Dedifferentiated amniotic fluid mesenchymal stem cell (primary cell): ENCODE data around the gene REPS1.

Experiments
- DNase-seq: peaks from one replicate; pipeline ENCODE4 v3.0.0-alpha.2; 2016; ENCODE audit errors: extremely low spot score

The REPS1 gene

GRCh38 chr6:138925806-138926205, 62.2 kb downstream of the REPS1 start:
- no peak for DNase-seq

- no peak for DNase-seq
These were observed 64.5 kb downstream of the REPS1 start for GRCh38 chr6:138923561-138923960.

DNA sequence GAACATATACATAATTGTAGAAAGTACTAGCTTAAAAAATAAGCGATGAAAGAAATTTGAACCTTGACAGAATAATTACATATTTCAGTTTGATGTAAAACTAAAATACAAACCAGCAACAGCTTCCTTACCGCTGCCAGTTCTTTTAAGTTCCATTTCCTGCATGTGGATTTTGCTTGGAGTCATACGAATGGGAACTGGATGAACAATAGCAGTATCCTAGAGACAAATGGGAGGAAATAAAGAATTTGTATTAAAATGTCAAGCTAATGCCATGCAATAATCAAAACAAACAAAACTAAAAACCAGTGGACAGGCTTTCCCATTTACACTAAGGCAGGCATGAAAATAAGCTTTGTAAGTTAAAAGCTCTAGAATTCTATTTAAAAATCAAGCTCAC, 67.1 kb downstream of the REPS1 start:
- DNase-seq, result no peak

- no peak for DNase-seq
These were observed 73.4 kb downstream of the REPS1 start for GRCh38 chr6:138914701-138915100.

- no peak for DNase-seq
These were observed 75.7 kb downstream of the REPS1 start for GRCh38 chr6:138912308-138912707.

- no peak for DNase-seq
These were observed 78.1 kb downstream of the REPS1 start for GRCh38 chr6:138909975-138910374.

- no peak for DNase-seq
These were observed 78.5 kb downstream of the REPS1 start for GRCh38 chr6:138909511-138909910.

GRCh38 chr6:138907167-138907566, 80.9 kb downstream of the REPS1 start:
- no peak for DNase-seq

- DNase-seq, result no peak
These were observed 91.0 kb downstream of the REPS1 start for GRCh38 chr6:138897031-138897430.

GRCh38 chr6:138896104-138896756, 91.8 kb downstream of the REPS1 start:
- no peak for DNase-seq

DNA sequence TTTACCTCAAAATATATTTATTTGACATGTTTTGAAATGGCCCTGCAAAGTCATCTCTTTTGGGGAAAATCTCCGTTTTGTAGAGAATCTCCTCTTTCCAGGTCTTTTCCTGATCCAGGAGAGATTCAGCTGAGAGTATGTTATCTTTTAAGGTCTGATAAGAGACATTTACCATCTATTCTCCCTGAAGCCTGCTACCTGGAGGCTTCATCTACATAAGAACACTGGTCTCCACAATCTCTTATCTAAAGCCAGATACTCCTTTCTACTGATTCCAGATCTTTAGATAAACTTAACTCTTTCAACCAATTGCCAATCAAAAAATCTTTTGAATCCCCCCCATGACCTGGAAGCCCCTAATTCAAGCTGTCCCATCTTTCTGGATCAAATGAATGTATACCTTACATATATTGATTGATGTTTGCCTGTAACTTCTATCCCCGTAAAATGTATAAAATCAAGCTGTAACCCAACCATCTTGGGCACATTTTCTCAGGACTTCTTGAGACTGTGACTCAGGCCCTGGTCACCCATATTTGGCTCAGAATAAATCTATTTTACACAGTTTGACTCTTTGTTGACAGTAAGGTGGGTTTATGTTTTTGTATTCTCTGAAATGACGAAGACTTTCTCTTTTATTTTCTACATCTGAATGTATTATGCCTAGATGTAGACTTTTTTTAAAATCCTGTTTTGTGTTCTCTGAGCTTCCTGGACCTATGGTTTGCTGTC, 96.6 kb downstream of the REPS1 start:
- no peak for DNase-seq

DNA sequence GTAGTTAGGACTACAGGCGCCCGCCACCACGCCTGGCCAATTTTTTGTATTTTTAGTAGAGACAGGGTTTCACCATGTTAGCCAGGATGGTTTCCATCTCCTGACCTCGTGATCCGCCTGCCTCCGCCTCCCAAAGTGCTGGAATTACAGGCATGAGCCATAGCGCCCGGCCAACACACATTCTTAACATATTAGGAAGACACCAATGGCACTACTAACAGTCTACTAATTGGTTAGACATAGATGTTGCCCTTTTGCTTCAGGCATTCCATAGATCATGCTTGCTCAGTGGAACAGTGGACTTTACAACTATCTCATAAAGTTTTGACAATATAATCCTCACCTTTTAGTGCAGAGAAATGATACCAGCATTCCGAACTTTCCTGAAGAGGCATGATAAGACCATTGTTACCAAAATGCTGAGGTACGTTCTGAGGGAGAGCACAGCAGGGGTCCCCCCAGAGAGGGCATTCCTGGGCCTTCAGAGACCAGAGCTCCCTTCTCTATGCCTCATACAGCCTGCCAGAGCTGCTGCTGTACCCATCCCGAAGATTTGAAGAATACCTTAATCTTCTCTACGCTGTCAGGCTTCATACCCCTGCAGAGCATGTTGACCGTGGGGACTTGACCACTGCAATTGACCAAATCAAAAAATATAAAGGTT, 102.8 kb downstream of the REPS1 start:
- no peak for DNase-seq

DNA sequence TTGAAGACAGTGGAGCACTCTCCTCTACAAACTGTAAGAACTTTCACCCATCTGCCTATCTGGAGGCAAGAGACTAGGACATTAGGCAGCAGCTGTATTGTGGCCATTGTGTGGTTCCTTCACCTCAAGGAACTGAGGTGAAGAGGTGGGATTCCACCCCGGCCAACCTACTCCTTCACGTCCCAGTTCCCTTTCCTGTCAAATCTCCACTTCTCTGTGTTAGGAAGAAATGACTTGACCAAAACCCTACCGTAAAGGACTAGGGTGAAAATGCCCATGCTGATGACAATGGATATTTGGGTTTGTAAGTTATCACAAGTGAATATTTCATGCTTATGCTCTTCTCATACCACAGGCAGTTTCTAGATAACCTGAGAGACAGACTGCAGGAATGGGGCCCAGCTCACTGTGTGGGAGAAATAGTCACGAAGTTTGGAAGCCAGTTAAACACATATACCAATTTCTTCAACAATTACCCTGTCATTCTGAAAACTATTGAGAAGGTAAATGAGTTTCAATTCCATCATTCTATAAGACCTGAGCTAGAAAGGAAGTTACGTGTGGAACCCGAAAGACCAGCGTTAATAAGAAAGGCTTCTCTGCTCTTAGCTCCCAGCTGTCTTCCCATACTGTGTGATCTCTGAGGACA, 105.6 kb downstream of the REPS1 start:
- no peak for DNase-seq

DNA sequence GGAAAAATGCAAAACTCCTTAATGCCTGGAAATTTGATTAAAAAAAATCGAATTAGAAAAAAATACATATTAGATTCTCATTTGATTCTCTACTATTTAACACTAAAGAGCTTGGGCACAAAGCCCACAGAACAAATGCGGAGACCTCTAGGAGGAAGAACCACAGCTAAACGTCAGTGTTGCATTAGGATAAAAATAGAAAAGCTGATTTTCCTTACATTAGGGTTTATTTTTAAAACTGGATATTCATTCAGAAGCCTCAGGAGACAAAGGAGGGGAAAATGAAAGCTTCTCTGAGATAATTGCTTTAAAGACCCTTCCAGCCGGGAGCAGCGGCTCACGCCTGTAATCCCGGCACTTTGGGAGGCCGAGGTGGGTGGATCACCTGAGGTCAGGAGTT, 114.9 kb downstream of the REPS1 start:
- no peak for DNase-seq

GRCh38 chr6:138869398-138869797, 118.7 kb downstream of the REPS1 start:
- no peak for DNase-seq

- no peak for DNase-seq
These were observed 119.9 kb downstream of the REPS1 start for GRCh38 chr6:138868181-138868580.

DNA sequence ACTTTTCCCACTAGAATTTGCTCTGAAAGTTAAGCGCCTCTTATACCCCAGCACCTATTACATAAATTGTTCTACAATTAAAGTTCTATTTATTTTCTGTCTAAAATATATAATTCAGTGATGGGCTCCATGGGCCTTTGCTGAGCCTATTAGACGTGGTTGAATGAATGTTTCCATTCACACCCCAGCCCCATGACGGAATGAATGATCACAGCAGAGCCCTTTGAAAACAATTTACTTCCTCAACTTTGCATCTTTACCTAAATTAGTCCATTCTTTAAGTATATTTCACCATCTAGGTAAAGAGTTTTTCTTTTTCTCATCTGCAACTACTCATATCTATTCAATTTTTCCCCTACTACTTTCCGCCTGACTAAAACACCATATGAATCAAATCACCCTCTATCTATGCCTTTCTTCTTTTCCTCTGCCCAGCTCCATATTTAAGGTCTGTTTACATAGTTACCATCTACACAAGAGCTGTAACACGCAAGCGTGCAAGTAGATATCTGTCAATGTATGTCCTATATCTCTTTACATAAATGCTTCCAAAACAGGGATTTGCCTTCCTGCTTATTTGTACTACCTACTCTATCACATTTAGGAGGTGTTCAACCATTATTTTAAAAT, 122.5 kb downstream of the REPS1 start:
- DNase-seq, result no peak

DNA sequence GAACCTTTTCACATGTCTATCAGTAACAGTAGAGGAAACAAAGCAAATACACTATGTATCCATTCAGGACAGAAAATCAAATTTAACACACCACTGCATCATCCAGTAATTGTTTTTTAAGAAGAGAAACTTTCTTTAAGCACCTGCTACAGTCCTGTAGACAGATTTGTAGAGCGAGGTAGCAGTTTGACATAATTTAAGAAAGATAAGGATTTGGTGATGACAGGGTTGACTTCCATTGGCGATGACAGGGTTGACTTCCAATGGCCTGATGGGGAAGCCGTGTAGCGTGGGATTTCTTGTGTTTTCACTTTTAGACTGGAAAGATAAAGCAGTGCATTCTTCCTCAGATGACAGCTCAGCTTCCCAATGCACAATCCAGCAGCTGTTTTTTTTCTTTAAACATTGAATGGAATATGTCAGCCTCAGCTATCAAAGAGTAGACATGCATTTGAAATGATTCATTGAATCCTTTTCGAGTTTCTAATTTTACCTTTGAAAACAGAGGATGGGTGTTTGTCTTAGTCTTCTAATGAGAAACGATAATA, 123.6 kb downstream of the REPS1 start:
- DNase-seq, result no peak

GRCh38 chr6:138863321-138863720, 124.7 kb downstream of the REPS1 start:
- DNase-seq, result no peak

- no peak for DNase-seq
These were observed 125.6 kb downstream of the REPS1 start for GRCh38 chr6:138862456-138862855.

- DNase-seq, result no peak
These were observed 130.3 kb downstream of the REPS1 start for GRCh38 chr6:138857775-138858174.

GRCh38 chr6:138856654-138857053, 131.4 kb downstream of the REPS1 start:
- no peak for DNase-seq
